Left lung (tissue), 10 donors: Measurements from ENCODE around the gene NSUN4. TPM values are rescaled to one million over a fixed set of nuclear protein-coding genes. Genes with fewer than 3 reads are reported as not detected.

Source experiments
- ATAC-seq: fragments of 200-7000 bp; cut with Tn5 transposase; one replicate; pipeline ENCODE4 v1.9.1; 2020; ENCODE audit warnings: moderate library complexity
- DNase-seq, 4 donors: peaks; one replicate each; pipeline ENCODE4 v3.0.0-alpha.2; 2013 to 2020
- H3K27ac ChIP-seq, 2 donors: fragments of 200-600 bp; sonication (generic) in 1 of 2; one replicate each; pipeline versions ENCODE4 v1.5.0 to v1.8.0; 2020 to 2021
- H3K27me3 ChIP-seq, 2 donors: fragments of 200-600 bp; sonication (generic) in 1 of 2; one replicate each; pipeline versions ENCODE4 v1.5.0 to v1.8.0; 2020 to 2021
- H3K36me3 ChIP-seq, 2 donors: fragments of 200-600 bp; sonication (generic) in 1 of 2; one replicate each; pipeline versions ENCODE4 v1.5.0 to v1.8.0; 2020 to 2021
- H3K4me1 ChIP-seq, 2 donors: fragments of 200-600 bp; one replicate each; pipeline ENCODE4 v1.8.0; 2021
- H3K4me3 ChIP-seq, 2 donors: fragments of 200-600 bp; sonication (generic) in 1 of 2; one replicate each; pipeline versions ENCODE4 v1.5.0 to v1.8.0; 2020 to 2021; ENCODE audit warnings: mild to moderate bottlenecking in 1 of 2
- H3K9me3 ChIP-seq, 2 donors: fragments of 200-600 bp; sonication (generic) in 1 of 2; one replicate each; pipeline versions ENCODE4 v1.5.0 to v1.8.0; 2020 to 2021
- intact Hi-C, 2 donors: fragments of 100-400 bp; cut with DNase I; formaldehyde crosslinking; loops; one replicate each; pipeline versions ENCODE4 v1.11.2 to v1.14.2; 2022
- polyA plus RNA-seq, 6 donors: library from polyadenylated mRNA; unstranded; fragments of 120-200 nt; gene quantifications; one replicate each; pipeline ENCODE4 v1.2.1, GENCODE V29; 2013; ENCODE audit not compliant: insufficient read length in 6 of 6
- total RNA-seq, 2 donors: library from RNA; stranded (reverse); fragmentation: NEBNext Ultra II Directional; extraction: Animal tissue kit (Norgen Biotek cat#: 25700); gene quantifications; one replicate each; pipeline ENCODE4 v1.2.1, GENCODE V29; 2021
- TF ChIP-seq, protein P1 (sequence below), 2 donors: fragments of 200-600 bp; sonication (generic) in 1 of 2; IDR thresholded peaks; one replicate each; pipeline versions ENCODE4 v1.5.0 to v1.8.0; 2021; ENCODE audit warnings: antibody characterized with exemption in 2 of 2
- donor health status: DM: no; HTN: yes; CAD: no.
- donor health status: DM: no; HTN: no; CAD: no.

The NSUN4 gene
- total and polyA plus RNA-seq, 8 donors = 21.8 to 25.8 (median 23.5) TPM

DNA sequence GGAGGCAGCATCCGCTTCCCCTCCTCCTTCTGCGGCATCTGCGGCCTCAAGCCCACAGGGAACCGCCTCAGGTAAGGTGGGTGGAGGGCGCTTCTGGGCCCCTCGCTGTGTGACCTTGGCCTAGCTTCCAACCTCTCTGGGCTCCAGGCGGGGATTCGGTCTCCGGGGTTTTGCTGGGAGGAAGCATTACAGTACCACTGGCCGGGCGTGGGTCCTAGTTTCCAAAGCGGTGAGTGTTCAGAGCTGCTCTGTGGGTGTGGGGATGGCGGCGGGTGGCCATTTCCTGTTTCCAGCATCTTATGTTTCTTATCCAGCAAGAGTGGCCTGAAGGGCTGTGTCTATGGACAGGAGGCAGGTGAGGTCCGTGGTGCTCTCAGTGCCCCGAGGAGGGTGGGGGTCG is 65.1 kb downstream of the NSUN4 start:
- H3K27me3 ChIP-seq = no peaks in the 10 kb centered on the region
- TF ChIP-seq, protein P1, sequence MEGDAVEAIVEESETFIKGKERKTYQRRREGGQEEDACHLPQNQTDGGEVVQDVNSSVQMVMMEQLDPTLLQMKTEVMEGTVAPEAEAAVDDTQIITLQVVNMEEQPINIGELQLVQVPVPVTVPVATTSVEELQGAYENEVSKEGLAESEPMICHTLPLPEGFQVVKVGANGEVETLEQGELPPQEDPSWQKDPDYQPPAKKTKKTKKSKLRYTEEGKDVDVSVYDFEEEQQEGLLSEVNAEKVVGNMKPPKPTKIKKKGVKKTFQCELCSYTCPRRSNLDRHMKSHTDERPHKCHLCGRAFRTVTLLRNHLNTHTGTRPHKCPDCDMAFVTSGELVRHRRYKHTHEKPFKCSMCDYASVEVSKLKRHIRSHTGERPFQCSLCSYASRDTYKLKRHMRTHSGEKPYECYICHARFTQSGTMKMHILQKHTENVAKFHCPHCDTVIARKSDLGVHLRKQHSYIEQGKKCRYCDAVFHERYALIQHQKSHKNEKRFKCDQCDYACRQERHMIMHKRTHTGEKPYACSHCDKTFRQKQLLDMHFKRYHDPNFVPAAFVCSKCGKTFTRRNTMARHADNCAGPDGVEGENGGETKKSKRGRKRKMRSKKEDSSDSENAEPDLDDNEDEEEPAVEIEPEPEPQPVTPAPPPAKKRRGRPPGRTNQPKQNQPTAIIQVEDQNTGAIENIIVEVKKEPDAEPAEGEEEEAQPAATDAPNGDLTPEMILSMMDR (IDR thresholded peaks at IDR 0.05) = no peak
- DNase-seq (no peak), ATAC-seq (no peak)
- intact Hi-C loops = no loop called here
- peaks cover 0 to 25% of the 10 kb centered on the region in 2 donors for H3K36me3 ChIP-seq
- H3K27ac ChIP-seq = no peak overlapping the region
- no peak overlapping the region for H3K4me3 ChIP-seq
- no peaks in the 10 kb centered on the region for H3K9me3 ChIP-seq
- H3K4me1 ChIP-seq = peaks cover 11 to 33% of the 10 kb centered on the region in 2 donors

DNA sequence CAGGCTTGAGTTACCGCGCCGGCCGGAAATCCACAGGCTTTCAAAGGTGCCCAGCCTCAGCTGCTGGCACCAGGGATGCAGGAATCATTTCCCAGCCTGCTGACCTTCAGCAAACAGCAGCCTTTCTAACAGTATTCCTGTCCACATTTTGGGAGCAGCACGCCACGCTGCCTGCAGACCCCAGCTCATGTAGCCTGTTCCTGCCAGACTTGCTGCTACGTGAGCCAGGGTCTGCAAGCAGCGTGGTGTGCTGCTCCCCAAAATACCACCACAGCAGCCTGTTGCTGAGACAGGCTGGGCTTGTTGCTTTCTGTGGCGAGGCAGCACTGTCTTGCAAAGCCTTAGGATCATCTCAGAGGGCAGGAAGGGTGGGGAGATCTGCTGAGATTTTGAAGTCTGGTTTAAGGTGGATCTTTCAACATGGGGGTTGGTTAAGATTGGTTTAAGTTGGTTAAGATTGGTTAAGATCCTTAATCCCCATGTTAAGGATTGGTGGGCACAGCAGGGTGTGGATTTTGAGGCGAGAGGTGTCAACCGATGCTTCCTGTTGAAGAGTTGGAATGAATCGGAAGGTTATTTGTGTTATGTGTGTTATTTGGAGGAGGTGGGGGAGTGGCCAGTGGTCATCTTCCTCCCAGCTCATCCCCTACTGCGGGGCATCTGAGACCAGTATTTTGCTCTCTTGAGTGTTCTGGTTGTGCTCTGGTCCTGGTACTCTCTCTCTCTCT is 66.4 kb downstream of the NSUN4 start:
- Histone ChIP-seq H3K4me3 (no peak overlapping the region), H3K27me3 (no peaks in the 10 kb centered on the region), H3K4me1 (peaks cover 8 to 24% of the 10 kb centered on the region in 2 donors), H3K36me3 (peaks cover 0 to 25% of the 10 kb centered on the region in 2 donors), H3K27ac (no peak overlapping the region), H3K9me3 (no peaks in the 10 kb centered on the region)
- TF ChIP-seq, protein P1 (IDR thresholded peaks at IDR 0.05) = no peak
- DNase-seq (no peak), ATAC-seq (no peak)
- intact Hi-C loops = no loop called here

DNA sequence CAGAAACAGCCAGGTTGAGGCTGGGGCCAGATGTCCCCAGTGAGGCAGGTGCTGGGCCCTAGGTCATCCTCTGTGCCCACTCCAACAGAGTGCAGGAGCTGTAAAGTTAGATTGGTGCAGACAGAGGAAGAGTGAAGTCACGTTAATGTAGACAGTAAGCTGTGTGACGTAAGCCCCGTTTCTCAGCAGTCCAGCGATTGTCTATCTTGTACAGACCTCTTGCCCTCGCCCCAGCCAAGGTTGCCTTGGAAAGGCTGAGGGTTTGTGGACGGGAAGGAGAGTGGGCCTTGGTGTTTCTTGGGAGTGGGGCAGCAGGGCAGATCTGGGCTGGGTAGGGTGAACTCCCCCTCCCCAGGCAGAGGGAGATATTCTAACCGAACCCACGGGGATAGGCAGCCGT is 67.0 kb downstream of the NSUN4 start:
- DNase-seq = no peak
- no peak for ATAC-seq
- intact Hi-C loops = no loop called here
- no peaks in the 10 kb centered on the region for H3K27me3 ChIP-seq
- peaks cover 0 to 25% of the 10 kb centered on the region in 2 donors for H3K36me3 ChIP-seq
- no peaks in the 10 kb centered on the region for H3K9me3 ChIP-seq
- TF ChIP-seq, protein P1 (IDR thresholded peaks at IDR 0.05) = no peak
- no peak overlapping the region for H3K4me3 ChIP-seq
- peaks cover 5 to 18% of the 10 kb centered on the region in 2 donors for H3K4me1 ChIP-seq
- no peak overlapping the region for H3K27ac ChIP-seq

DNA sequence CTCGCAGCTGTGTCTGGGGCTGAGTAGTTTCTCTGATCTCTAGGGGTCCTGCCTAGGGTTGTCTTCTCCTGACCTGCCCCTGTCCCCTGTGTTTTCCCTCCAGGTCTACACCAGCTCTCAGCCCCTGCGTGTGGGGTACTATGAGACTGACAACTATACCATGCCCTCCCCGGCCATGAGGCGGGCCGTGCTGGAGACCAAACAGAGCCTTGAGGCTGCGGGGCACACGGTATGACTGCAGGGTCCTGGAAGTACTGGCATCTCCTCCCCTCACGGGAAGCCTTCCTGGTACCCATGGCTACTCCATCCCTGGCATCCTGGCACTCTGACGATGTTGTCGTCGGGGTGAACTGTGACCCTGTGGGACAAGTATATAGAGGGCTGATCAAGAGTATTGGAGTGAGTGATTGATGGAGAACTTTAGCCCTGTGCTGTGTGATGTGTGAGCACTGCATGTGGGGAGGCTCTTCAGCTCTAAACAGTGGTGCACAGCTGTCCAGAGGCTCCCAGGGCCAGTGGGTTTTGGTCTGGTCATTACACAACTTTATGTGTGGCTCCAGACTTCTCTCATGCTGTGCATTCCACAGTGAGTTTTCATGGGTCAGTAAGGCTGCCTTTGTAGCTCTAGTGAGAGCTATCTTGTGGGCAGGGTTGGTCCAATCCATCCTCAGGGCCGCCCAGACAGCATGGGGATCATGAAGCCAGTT is 67.9 kb downstream of the NSUN4 start:
- Histone ChIP-seq H3K27me3 (no peaks in the 10 kb centered on the region), H3K4me1 (peaks cover 5 to 15% of the 10 kb centered on the region in 2 donors), H3K9me3 (no peaks in the 10 kb centered on the region), H3K36me3 (peaks cover 0 to 30% of the 10 kb centered on the region in 2 donors), H3K4me3 (no peak overlapping the region), H3K27ac (no peak overlapping the region)
- DNase-seq = no peak
- ATAC-seq = no peak
- intact Hi-C loops = no loop called here
- TF ChIP-seq, protein P1 (IDR thresholded peaks at IDR 0.05) = no peak

DNA sequence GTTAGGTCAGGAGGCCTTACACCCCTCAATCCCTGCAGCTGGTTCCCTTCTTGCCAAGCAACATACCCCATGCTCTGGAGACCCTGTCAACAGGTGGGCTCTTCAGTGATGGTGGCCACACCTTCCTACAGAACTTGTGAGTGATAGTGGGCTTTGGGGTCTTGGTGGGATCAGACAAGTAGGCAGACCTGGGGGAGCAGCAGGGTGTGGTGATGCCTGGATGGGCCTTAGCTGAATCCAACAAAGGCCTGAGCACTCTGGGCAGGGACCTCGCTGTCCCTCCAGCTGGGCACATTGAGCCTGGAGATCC is 68.4 kb downstream of the NSUN4 start:
- no peak overlapping the region for H3K4me3 ChIP-seq
- H3K27me3 ChIP-seq = no peaks in the 10 kb centered on the region
- intact Hi-C loops = no loop called here
- no peak for ATAC-seq
- TF ChIP-seq, protein P1 (IDR thresholded peaks at IDR 0.05) = no peak
- H3K4me1 ChIP-seq = peaks cover 5 to 15% of the 10 kb centered on the region in 2 donors
- no peak for DNase-seq
- H3K36me3 ChIP-seq = peaks cover 0 to 35% of the 10 kb centered on the region in 2 donors
- no peaks in the 10 kb centered on the region for H3K9me3 ChIP-seq
- H3K27ac ChIP-seq = no peak overlapping the region
